Osteoblast (primary cell): ENCODE results near the gene SUPT6H. TPM values are rescaled to one million over a fixed set of nuclear protein-coding genes. Genes with fewer than 3 reads are reported as not detected.
A peak's percentile ranks its signal among the peaks of the same experiment; 100 is the strongest.

ENCODE experiments used
- DNase-seq: peaks from one replicate; pipeline ENCODE4 v3.0.0; 2011; ENCODE audit warnings: low spot score, mixed read lengths; ENCODE audit not compliant: insufficient read length; ENCODE audit errors: missing footprints
- H2AFZ ChIP-seq: 2 replicates; pipeline ENCODE4 v1.6.0; 2011; ENCODE audit warnings: mild to moderate bottlenecking, low read length
- H3K27ac ChIP-seq: 2 replicates; pipeline ENCODE4 v1.5.1; 2011; ENCODE audit warnings: mild to moderate bottlenecking, low read depth, low read length, moderate library complexity
- H3K27me3 ChIP-seq: 2 replicates; pipeline ENCODE4 v1.6.0; 2012; ENCODE audit warnings: mild to moderate bottlenecking, control low read depth, inconsistent platforms, low read length, moderate library complexity; ENCODE audit not compliant: insufficient read depth
- H3K36me3 ChIP-seq: 2 replicates; pipeline ENCODE4 v1.5.1; 2011; ENCODE audit warnings: mild to moderate bottlenecking, low read length, control low read depth, moderate library complexity; ENCODE audit not compliant: insufficient read depth
- H3K4me1 ChIP-seq: 2 replicates; pipeline ENCODE4 v1.5.1; 2011; ENCODE audit warnings: mild to moderate bottlenecking, low read length, control low read depth, moderate library complexity; ENCODE audit not compliant: insufficient read depth
- H3K4me2 ChIP-seq: 2 replicates; pipeline ENCODE4 v1.6.0; 2011; ENCODE audit warnings: mild to moderate bottlenecking, low read length; ENCODE audit not compliant: insufficient read depth
- H3K4me3 ChIP-seq: fragments of 200-600 bp; sonication (generic); 3 replicates; pipeline ENCODE4 v1.5.1; 2012; ENCODE audit warnings: mild to moderate bottlenecking, low read length, inconsistent platforms; ENCODE audit not compliant: insufficient read depth
- H3K79me2 ChIP-seq: 2 replicates; pipeline ENCODE4 v1.6.0; 2012; ENCODE audit warnings: mild to moderate bottlenecking, low read length, control low read depth, inconsistent platforms; ENCODE audit not compliant: insufficient read depth
- H3K9me3 ChIP-seq: 2 replicates; pipeline ENCODE4 v1.5.1; 2011; ENCODE audit warnings: low read depth, low read length, control low read depth
- H4K20me1 ChIP-seq: 2 replicates; pipeline ENCODE4 v1.6.0; 2012; ENCODE audit warnings: mild to moderate bottlenecking, low read length, control low read depth; ENCODE audit not compliant: insufficient read depth
- CTCF ChIP-seq: IDR thresholded peaks from 2 replicates; pipeline ENCODE4 v1.5.1; 2011; ENCODE audit warnings: mild to moderate bottlenecking, low read depth, low read length, moderate library complexity; ENCODE audit errors: extremely low read depth
- total RNA-seq: library from RNA; depleted of rRNA; stranded (reverse); fragments of >200 nt; gene quantifications from 2 replicates; pipeline ENCODE4 v1.2.3, GENCODE V29; 2012

Gene SUPT6H
- total RNA-seq, 1 donor = 47.4 TPM

GRCh38 chr17:28643983-28644786, 17.8 kb upstream of the SUPT6H start:
- Histone ChIP-seq H4K20me1 (peaks cover 18% of the 10 kb centered on the region), H3K9me3 (no peaks in the 10 kb centered on the region), H3K27me3 (no peaks in the 10 kb centered on the region), H3K4me2 (peak overlapping the region; percentile 100), H3K27ac (peak overlapping the region; percentile 69), H3K4me1 (peaks cover 24% of the 10 kb centered on the region), H3K79me2 (peaks cover 47% of the 10 kb centered on the region), H3K36me3 (peaks cover 49% of the 10 kb centered on the region), H2AFZ (peak overlapping the region; percentile 66), H3K4me3 (peak overlapping the region; percentile 91)
- DNase-seq = peak; percentile 84
- peak; percentile 50 for TF ChIP-seq CTCF

- TF ChIP-seq CTCF = no peak
- H3K79me2 ChIP-seq = peaks cover 45% of the 10 kb centered on the region
- H4K20me1 ChIP-seq = peaks cover 18% of the 10 kb centered on the region
- H3K36me3 ChIP-seq = peaks cover 42% of the 10 kb centered on the region
- DNase-seq = peak; percentile 99
- no peaks in the 10 kb centered on the region for H3K27me3 ChIP-seq
- H3K4me2 ChIP-seq = peak within 1 kb of the TSS; percentile 100
- peak within 1 kb of the TSS; percentile 91 for H3K4me3 ChIP-seq
- no peaks in the 10 kb centered on the region for H3K9me3 ChIP-seq
- H2AFZ ChIP-seq = peak within 1 kb of the TSS; percentile 78
- H3K27ac ChIP-seq = peak within 1 kb of the TSS; percentile 81
- peaks cover 24% of the 10 kb centered on the region for H3K4me1 ChIP-seq
These were observed 17.0 kb upstream of the SUPT6H start, which contains the start of gene BLTP2 for GRCh38 chr17:28644787-28645575. Gene BLTP2, minus strand, starts transcription at chr17:28645158. Its CDS starts 102 bp downstream, at chr17:28645056.

- peak overlapping the region; percentile 81 for H3K27ac ChIP-seq
- H2AFZ ChIP-seq = peak overlapping the region; percentile 78
- TF ChIP-seq CTCF = no peak
- peaks cover 18% of the 10 kb centered on the region for H4K20me1 ChIP-seq
- no peak for DNase-seq
- no peaks in the 10 kb centered on the region for H3K9me3 ChIP-seq
- H3K27me3 ChIP-seq = no peaks in the 10 kb centered on the region
- peak overlapping the region; percentile 91 for H3K4me3 ChIP-seq
- H3K36me3 ChIP-seq = peaks cover 39% of the 10 kb centered on the region
- H3K79me2 ChIP-seq = peaks cover 42% of the 10 kb centered on the region
- H3K4me2 ChIP-seq = peak overlapping the region; percentile 87
- peaks cover 24% of the 10 kb centered on the region for H3K4me1 ChIP-seq
These were observed 16.4 kb upstream of the SUPT6H start for GRCh38 chr17:28645576-28645939.
